Measurements from ENCODE around the gene HS6ST2.
"Not testable (repeated sequence)": the region's sequence is repeated elsewhere in the genome, so short reads cannot be mapped to it uniquely, and the experiment has no call there.

Gene HS6ST2

GRCh38 chrX:132940727-132941327 is 17.6 kb downstream of the HS6ST2 start:
- DNase-seq: no peak

DNA sequence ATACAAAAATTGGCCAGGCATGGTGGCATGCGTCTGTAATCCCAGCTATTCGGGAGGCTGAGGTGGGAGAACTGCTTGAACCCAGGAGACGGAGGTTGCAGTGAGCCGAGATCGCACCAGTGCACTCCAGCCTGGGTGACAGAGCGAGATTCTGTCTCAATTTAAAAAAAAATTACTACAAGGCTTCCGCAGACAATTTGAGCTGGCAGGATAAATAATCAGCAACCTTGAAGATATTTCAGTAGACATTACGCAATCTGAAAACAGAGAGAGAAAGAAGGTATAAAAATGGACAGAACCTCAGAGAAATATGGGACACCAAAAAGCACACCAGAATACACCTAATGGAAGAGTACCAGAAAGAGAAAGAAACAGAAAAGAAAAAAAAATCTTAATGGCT is 25.3 kb downstream of the HS6ST2 start:
- DNase-seq: no peak

DNA sequence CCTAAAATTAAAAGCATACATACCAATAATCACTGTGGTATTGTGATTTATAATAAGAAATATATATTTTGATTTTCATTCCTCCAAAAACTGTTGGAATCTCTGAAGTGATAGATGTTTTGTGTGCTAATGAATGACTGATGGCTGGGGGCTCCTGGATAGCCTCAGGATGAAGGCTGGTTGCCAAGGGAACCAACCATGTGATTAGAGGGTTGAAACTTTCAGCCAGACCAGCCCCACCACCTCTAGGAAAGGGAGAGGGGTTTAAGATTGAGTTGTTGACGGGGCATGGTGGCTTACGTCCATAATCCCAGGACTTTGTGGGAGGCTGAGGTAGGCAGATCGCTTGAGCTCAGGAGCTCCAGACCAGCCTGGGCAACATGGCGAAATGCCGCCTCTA is 34.0 kb downstream of the HS6ST2 start:
- no peak for DNase-seq

- no peak for DNase-seq
These were observed 39.9 kb downstream of the HS6ST2 start for GRCh38 chrX:132918523-132918922.

DNA sequence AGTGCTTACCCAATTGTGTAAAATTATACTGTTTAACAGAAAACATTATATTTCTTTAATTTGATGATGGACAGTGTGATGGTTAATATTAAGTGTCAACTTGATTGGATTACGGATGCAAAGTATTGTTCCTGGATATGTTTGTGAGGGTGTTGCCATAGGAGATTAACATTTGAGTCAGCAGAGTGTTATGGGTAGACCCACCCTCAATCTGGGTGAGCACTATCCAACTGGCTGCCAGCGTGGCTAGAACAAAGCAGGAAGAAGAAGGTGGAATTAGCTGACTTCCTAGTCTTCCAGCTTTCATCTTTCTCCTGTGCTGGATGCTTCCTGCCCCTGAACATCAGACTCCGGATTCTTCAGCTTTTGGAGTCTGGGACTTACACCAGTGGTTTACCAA is 42.1 kb downstream of the HS6ST2 start:
- DNase-seq: no peak

DNA sequence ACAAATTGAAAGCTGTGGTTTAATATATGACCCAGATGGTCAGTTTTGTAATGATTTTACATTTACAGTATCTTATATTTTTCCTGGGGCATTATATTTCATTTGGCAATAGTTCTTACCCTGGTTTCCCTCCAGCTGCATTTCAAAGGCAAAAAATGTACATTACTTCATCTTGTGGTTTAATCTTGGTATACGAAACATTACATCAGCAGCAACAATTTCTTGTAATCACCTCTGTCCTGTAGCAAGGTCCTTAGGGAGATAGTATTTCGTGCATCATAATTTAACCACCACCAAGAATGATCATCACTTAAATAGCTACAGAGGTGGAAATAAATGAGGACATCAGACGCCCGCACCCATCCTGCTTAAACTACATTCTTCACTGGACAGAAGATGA is 48.8 kb downstream of the HS6ST2 start:
- DNase-seq: peak; percentile 82

DNA sequence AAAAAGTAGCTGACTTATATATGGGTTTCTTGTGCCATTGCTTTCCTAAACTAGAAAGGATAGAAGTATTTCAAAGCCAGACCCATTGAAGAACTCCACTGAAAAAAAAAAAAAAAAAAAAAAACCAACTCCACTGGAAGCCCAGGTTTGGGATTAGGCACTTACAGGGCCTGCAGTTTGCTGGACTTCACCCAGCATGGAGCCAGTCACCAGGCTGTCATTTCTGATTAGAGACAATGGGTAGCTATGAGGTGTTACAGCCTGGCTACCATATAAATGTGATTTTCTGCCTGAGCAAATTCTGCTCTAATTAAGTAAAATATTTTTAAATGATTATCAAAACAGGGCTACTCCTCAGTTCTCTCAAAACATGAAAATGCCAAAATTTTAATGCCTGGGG is 49.5 kb downstream of the HS6ST2 start:
- DNase-seq: peak; percentile 1

- peak; percentile 0 for DNase-seq
These were observed 57.7 kb downstream of the HS6ST2 start for GRCh38 chrX:132900633-132901293.

GRCh38 chrX:132887569-132887968 is 70.9 kb downstream of the HS6ST2 start:
- DNase-seq: no peak

- DNase-seq: no peak
These were observed 75.0 kb downstream of the HS6ST2 start for GRCh38 chrX:132883358-132883915.

- DNase-seq: not testable (repeated sequence)
These were observed 77.7 kb downstream of the HS6ST2 start for GRCh38 chrX:132880753-132881152.

GRCh38 chrX:132877954-132878536 is 80.4 kb downstream of the HS6ST2 start:
- DNase-seq: no peak

DNA sequence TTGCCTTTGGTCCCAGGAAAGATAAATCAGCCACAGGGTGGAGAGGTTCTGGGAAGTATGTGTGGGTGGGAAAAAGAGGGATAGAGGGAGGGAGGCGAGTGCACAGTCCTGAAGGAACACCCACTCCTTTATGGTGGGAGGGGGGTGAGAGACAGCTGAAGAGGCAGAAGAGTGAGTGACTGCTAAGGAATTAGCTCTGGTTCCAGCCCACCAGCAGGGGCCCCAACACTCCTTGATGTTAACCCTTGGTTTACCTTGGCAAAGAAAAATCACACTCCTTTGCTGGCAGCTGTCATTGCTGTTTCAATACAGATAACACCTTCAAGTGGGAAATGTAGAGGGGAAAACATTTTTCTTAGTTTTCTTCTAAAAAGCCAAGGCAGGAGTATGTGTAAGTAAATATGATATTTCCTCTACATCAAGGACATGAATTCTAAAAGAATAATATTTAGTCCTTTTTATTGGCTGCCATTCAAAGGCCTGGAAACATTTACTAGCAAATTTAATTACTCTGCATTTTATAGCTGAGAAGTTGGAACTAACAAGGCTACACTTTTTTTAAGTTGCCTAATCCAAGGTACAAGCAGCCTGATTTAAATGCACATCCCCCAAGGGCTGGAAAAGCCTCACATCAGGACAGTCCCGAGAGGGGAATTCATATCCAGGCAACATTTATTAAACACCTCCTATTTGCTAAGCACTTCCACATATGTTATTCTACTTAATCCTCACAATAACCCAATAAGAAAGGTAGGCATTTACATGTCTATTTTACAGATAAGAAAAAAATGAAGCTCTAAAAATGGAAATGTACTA is 81.7 kb downstream of the HS6ST2 start:
- DNase-seq: no peak

GRCh38 chrX:132875650-132876522 is 82.5 kb downstream of the HS6ST2 start:
- no peak for DNase-seq

DNA sequence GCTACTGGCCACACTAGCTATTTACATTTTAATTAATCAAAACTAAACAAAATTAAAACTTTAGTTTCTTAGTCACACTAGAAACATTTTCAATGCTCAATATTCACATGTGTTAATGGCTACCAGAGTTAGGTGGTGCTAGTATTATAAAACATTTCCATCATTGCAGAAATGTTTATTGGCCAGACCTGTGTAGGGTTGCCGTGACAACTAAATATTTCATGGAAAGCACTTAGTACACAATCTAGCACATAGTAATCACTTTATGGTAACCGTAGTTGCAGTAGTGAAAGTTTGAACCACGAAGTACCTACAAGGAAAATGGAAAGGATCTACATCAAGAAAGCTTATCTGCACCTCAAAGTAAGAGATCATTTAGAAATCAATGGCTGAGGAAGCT is 95.9 kb downstream of the HS6ST2 start:
- DNase-seq: no peak

DNA sequence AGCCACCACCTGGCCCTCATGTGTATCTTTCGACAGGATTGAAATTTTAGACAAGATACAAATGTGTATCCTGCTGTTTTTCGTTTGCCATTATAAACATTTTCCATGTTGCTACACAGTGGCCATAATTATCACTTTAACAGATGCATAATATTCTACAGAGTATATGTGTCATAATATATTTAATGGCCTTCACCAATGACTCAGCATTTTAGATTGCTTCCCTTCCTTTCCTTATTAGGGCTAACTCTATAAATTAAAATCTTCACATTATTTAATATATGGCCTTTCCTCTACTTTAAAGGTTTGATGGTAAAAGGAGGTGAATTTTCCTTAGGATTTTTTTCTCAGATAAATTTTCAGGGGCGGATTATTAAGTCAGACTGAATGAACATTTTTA is 97.4 kb downstream of the HS6ST2 start:
- DNase-seq: no peak

- no peak for DNase-seq
These were observed 98.2 kb downstream of the HS6ST2 start for GRCh38 chrX:132860200-132860599.

DNA sequence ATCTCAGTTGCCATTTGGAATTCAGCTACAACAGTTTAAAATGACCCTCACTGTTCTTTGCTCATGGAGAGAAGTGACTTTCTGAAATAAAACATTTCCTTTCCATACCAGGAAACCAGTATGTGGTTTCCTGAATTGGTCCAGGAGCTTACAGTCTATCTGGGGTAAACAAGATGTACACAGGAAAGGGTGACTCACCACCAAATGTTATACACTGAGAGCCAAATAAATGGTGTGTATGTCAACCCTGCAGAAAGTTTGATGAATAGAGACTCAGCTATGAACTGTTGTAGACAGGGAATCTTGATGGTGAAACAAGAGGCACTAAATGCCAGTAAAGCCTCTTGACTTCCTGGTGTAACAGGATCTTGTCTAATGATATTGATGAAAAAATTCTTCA is 100.4 kb downstream of the HS6ST2 start:
- DNase-seq: peak; percentile 14

DNA sequence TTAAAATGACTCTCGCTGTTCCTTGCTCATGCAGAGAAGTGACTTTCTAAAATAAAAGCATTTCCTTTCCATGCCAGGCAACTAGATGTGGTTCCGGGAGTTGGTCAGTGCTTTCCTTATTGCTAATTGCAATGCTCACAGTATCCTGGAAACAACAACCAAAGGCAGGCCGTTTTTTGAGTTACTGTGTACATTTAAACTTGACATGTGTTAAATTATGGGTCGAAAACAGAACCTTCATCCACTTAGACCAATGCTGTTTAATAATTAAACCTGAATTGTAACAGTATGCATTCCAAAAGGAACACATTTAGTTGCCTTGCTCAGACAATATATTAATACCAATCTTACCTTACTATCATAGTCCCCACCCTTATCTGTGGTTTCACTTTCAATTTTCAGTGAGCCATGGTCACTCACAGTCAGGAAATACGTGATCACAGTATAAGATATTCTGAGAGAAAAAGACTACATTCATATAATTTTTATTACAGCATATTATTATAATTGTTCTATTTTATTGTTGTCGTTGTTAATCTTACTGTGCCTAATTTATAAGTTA is 102.6 kb downstream of the HS6ST2 start:
- DNase-seq: no peak

DNA sequence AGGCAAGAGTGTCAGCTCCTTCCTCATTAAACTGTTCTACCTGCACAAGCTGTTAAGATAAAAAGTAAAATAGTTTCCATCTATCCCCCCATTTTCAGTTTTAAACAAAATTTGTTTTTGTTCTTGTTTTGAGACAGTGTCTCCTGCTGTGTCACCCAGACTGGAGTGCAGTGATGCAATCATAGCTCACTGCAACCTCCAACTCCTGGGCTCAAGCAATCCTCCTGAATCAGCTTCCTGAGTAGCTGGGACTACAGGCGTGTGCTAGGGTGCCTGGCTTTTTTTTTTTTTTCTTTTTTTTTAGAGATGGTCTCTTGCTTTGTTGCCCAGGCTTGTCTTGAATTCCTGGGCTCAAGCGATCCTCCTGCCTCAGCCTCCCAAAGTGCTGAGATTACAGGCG is 105.4 kb downstream of the HS6ST2 start:
- DNase-seq: peak; percentile 41

GRCh38 chrX:132848296-132848970 is 110.0 kb downstream of the HS6ST2 start:
- no peak for DNase-seq

Measured in fibroblast of skin of right biceps (primary cell).